Astrocyte (in vitro differentiated cells and primary cell): ENCODE data around the gene HMGA1.

Experiments
- CTCF ChIP-seq: IDR thresholded peaks from 2 replicates; pipeline ENCODE4 v1.5.1; 2011; ENCODE audit warnings: low read depth, mild to moderate bottlenecking, inconsistent platforms, low read length, moderate library complexity; ENCODE audit not compliant: insufficient read depth
- EZH2 ChIP-seq: IDR thresholded peaks from 2 replicates; pipeline ENCODE4 v1.6.1; 2012; ENCODE audit warnings: mild to moderate bottlenecking, low read length, inconsistent platforms; ENCODE audit not compliant: insufficient read depth

- TF ChIP-seq EZH2 (no peak), CTCF (no peak)
Observed at GRCh38 chr6:34288581-34288980, 51.9 kb downstream of the HMGA1 start.
